ENCODE measurements around the gene HSPA4. TPM values are rescaled to one million over a fixed set of nuclear protein-coding genes. Genes with fewer than 3 reads are reported as not detected.

The HSPA4 gene
- total and polyA plus RNA-seq, 2 donors (not counting 3 experiments of a cell fraction or from before 2014, with no cell fraction given) = 11.2 to 161 TPM

- H3K4me1 ChIP-seq (ENCODE audit: control insufficient read depth, extremely low read depth, insufficient read depth, low read length) = no peaks in the 10 kb centered on the region
- no peak overlapping the region for H2AFZ ChIP-seq (ENCODE audit: low read depth, low read length)
- POLR2A ChIA-PET = no interaction called here
- intact Hi-C loops (cut with micrococcal nuclease) (no loop called here), dilution Hi-C loops (cut with MboI; ENCODE audit: extremely low pct_ligation_motif_present, low sequenced_read_pairs) (no loop called here)
- DNase-seq (ENCODE audit: low read depth, low spot score) = no peak
- CTCF ChIA-PET = interaction anchor here (0.6 to 0.7 kb wide), 2 partner anchors 134 to 1829 kb away, joined by 3 read pairs; no protein-coding TSS in a partner anchor
- H3K9me3 ChIP-seq (replicated peaks; ENCODE audit: control insufficient read depth, insufficient read depth, low read length) = no peaks in the 10 kb centered on the region
- H3K36me3 ChIP-seq (ENCODE audit: control insufficient read depth in 2 of 2, extremely low read depth in 1 of 2, insufficient read depth in 2 of 2, low read length in 2 of 2) = no peaks in the 10 kb centered on the region
- no TSS peak for BruUV-seq (replicated peaks)
- no peak overlapping the region for H3K9ac ChIP-seq (replicated peaks; ENCODE audit: extremely low read depth, insufficient read depth, low read length)
- no peaks in the 10 kb centered on the region for H3K79me2 ChIP-seq (ENCODE audit: control insufficient read depth, insufficient read depth, low read length)
- H3K9me1 ChIP-seq (replicated peaks; ENCODE audit: control insufficient read depth, extremely low read depth, insufficient read depth, low read length) = no peaks in the 10 kb centered on the region
- no peak overlapping the region for H3K27ac ChIP-seq (ENCODE audit: insufficient read depth, low read depth, low read length)
- FAIRE-seq = no peak
- no peak overlapping the region for H3K4me3 ChIP-seq (replicated peaks in 1 of 3; ENCODE audit: insufficient read depth in 1 of 3, low read depth in 1 of 3, low read length in 3 of 3)
- H3K4me2 ChIP-seq (ENCODE audit: insufficient read depth, low read length) = no peak overlapping the region
- H3K27me3 ChIP-seq (ENCODE audit: control insufficient read depth in 2 of 2, insufficient read depth in 2 of 2, low read length in 2 of 2) = peaks cover 0 to 2% of the 10 kb centered on the region in 2 experiments
- TF ChIP-seq GATA2 (IDR thresholded peaks at IDR 0.05; ENCODE audit: insufficient read depth, insufficient read length, low read depth, low read length) (no peak), POLR2A (IDR thresholded peaks at IDR 0.05; ENCODE audit: low read depth, low read length) (no peak), POLR2AphosphoS5 (IDR thresholded peaks at IDR 0.05; ENCODE audit: insufficient read depth, low read depth, low read length) (no peak), MYC (IDR thresholded peaks at IDR 0.05; ENCODE audit: low read depth, low read length) (no peak), CTCF (IDR thresholded peaks at IDR 0.05; ENCODE audit: extremely low read depth in 1 of 2, insufficient read depth in 1 of 2, low read depth in 1 of 2, low read length in 2 of 2) (no peak), MAX (IDR thresholded peaks at IDR 0.05; ENCODE audit: insufficient read depth, insufficient read length) (no peak), JUN (IDR thresholded peaks at IDR 0.05; ENCODE audit: borderline replicate concordance, insufficient read depth, insufficient read length, low read depth) (no peak), EZH2 (IDR thresholded peaks at IDR 0.05; ENCODE audit: borderline replicate concordance, low read depth, low read length, severe bottlenecking) (no peak), FOS (IDR thresholded peaks at IDR 0.05; ENCODE audit: borderline replicate concordance, insufficient read depth, low read length) (no peak)
- no peaks in the 10 kb centered on the region for H4K20me1 ChIP-seq (replicated peaks; ENCODE audit: control insufficient read depth, extremely low read depth, insufficient read depth, low read length)
Measured at GRCh38 chr5:133150909-133151544, 99.2 kb downstream of the HSPA4 start.
